Psoas muscle (tissue), 8 donors: Measurements from ENCODE around the gene TGFBR3L. TPM values are rescaled to one million over a fixed set of nuclear protein-coding genes. Genes with fewer than 3 reads are reported as not detected.

ENCODE experiments used
- ATAC-seq, 4 donors: fragments of 200-7000 bp; cut with Tn5 transposase; one replicate each; pipeline ENCODE4 v1.9.1; 2020; ENCODE audit warnings: moderate library complexity in 3 of 4, mild to moderate bottlenecking in 2 of 4
- DNase-seq, 2 donors: peaks; one replicate each; pipeline ENCODE4 v3.0.0-alpha.2; 2020
- H3K27ac ChIP-seq: fragments of 200-600 bp; one replicate; pipeline ENCODE4 v1.8.0; 2022
- H3K27me3 ChIP-seq, 3 donors: fragments of 200-600 bp in 1 of 3; one replicate each; pipeline versions ENCODE4 v1.6.1 to v1.8.0; 2013 to 2022; ENCODE audit warnings: low read length in 2 of 3, mild to moderate bottlenecking in 2 of 3, moderate library complexity in 1 of 3; ENCODE audit not compliant: insufficient read depth in 3 of 3
- H3K36me3 ChIP-seq, 2 donors: fragments of 200-600 bp in 1 of 2; one replicate each; pipeline versions ENCODE4 v1.6.1 to v1.8.0; 2013 to 2022; ENCODE audit warnings: low read depth in 1 of 2, mild to moderate bottlenecking in 1 of 2, moderate library complexity in 1 of 2; ENCODE audit not compliant: insufficient read depth in 1 of 2
- H3K4me1 ChIP-seq: fragments of 200-600 bp; one replicate; pipeline ENCODE4 v1.8.0; 2022
- H3K4me3 ChIP-seq: fragments of 200-600 bp; one replicate; pipeline ENCODE4 v1.8.0; 2022; ENCODE audit warnings: mild to moderate bottlenecking
- H3K9me3 ChIP-seq: fragments of 200-600 bp; one replicate; pipeline ENCODE4 v1.8.0; 2022
- CTCF ChIP-seq: fragments of 200-600 bp; IDR thresholded peaks from one replicate; pipeline ENCODE4 v1.8.0; 2022; ENCODE audit warnings: antibody characterized with exemption
- WGBS, 3 donors: extraction: QIAGEN DNeasy Blood & Tissue Kit; methylation state at CpG; one replicate each; pipeline versions ENCODE4 v1.1.6 to v1.1.7; 2013; 5-methylcytosine and 5-hydroxymethylcytosine counted together
- intact Hi-C, 2 donors: fragments of 100-400 bp; cut with DNase I; formaldehyde crosslinking; loops; one replicate each; pipeline versions ENCODE4 v1.11.0 to v1.14.2; 2022
- polyA plus RNA-seq, 3 donors: library from polyadenylated mRNA; stranded (reverse); fragments of 200-250 nt; gene quantifications; one replicate each; pipeline ENCODE4 v1.2.3, GENCODE V29; 2013
- total RNA-seq, 4 donors: library from RNA; stranded (reverse); fragmentation: NEBNext Ultra II Directional in 2 of 4; extraction: Animal tissue kit (Norgen Biotek cat#: 25700) in 2 of 4; gene quantifications; one replicate each; pipeline versions ENCODE4 v1.2.1 to v1.2.4, GENCODE V29; 2021 to 2023
- donor health status: healthy with polysubstance abuse.
- donor health status: DM: no; HTN: no; CAD: no; lungs with moderate emphysema.
- donor health status: Bipolar disorder and iron deficiency.
- donor health status: healthy.
- donor health status: DM: yes; HTN: yes; CAD: no.
- donor health status: DM: no; HTN: no; CAD: no.
- donor health status: DM: no; HTN: no; CAD: no.
- donor health status: DM: yes; HTN: yes; CAD: no.

The TGFBR3L gene
- total and polyA plus RNA-seq, 7 donors = 1.2 to 13.0 (median 4.5) TPM

- 80 to 84% (median 84%) methylated on average over 10 of the region's 10 CpGs for WGBS, 3 donors
Observed at GRCh38 chr19:7905859-7906258, 8.8 kb upstream of the TGFBR3L start.

GRCh38 chr19:7907122-7907521 lies 7.5 kb upstream of the TGFBR3L start:
- no peak for TF ChIP-seq CTCF
- Histone ChIP-seq H3K27me3 (no peaks in the 10 kb centered on the region), H3K27ac (no peak overlapping the region), H3K4me1 (peaks cover 22% of the 10 kb centered on the region), H3K9me3 (no peaks in the 10 kb centered on the region), H3K36me3 (peaks cover 4 to 43% of the 10 kb centered on the region in 2 donors), H3K4me3 (no peak overlapping the region)
- no peak for ATAC-seq
- DNase-seq = no peak
- intact Hi-C loops = no loop called here
- 88 to 89% (median 89%) methylated on average over 19 of the region's 19 CpGs for WGBS, 3 donors

More at GRCh38 chr19:7905859-7906258, 8.8 kb upstream of the TGFBR3L start:
- no peak for TF ChIP-seq CTCF
- Histone ChIP-seq H3K27me3 (no peaks in the 10 kb centered on the region), H3K9me3 (no peaks in the 10 kb centered on the region), H3K4me3 (no peak overlapping the region), H3K36me3 (peaks cover 4 to 31% of the 10 kb centered on the region in 2 donors), H3K27ac (no peak overlapping the region), H3K4me1 (peaks cover 22% of the 10 kb centered on the region)
- ATAC-seq = no peak
- intact Hi-C loops = no loop called here
- no peak for DNase-seq

- ATAC-seq = no peak
- 82 to 85% (median 83%) methylated on average over 11 of the region's 11 CpGs for WGBS, 3 donors
- H3K36me3 ChIP-seq = peaks cover 4 to 48% of the 10 kb centered on the region in 2 donors
- H3K4me3 ChIP-seq = no peak overlapping the region
- TF ChIP-seq CTCF = no peak
- intact Hi-C loops = no loop called here
- H3K27me3 ChIP-seq = no peaks in the 10 kb centered on the region
- DNase-seq = no peak
- H3K4me1 ChIP-seq = peaks cover 19% of the 10 kb centered on the region
- H3K27ac ChIP-seq = no peak overlapping the region
- H3K9me3 ChIP-seq = no peaks in the 10 kb centered on the region
Observed at GRCh38 chr19:7907544-7907943, 7.1 kb upstream of the TGFBR3L start.

- no peak for DNase-seq
- no peak overlapping the region for H3K27ac ChIP-seq
- H3K9me3 ChIP-seq = no peaks in the 10 kb centered on the region
- H3K4me3 ChIP-seq = no peak overlapping the region
- peaks cover 14% of the 10 kb centered on the region for H3K4me1 ChIP-seq
- TF ChIP-seq CTCF = no peak
- peaks cover 4 to 51% of the 10 kb centered on the region in 2 donors for H3K36me3 ChIP-seq
- no peaks in the 10 kb centered on the region for H3K27me3 ChIP-seq
- 75 to 80% (median 80%) methylated on average over 13 to 14 of the region's 14 CpGs for WGBS, 3 donors
- intact Hi-C loops = no loop called here
- ATAC-seq = no peak
Observed at GRCh38 chr19:7908078-7908699, 6.4 kb upstream of the TGFBR3L start.
